ENCODE measurements around the gene NAPA. TPM values are rescaled to one million over a fixed set of nuclear protein-coding genes. Genes with fewer than 3 reads are reported as not detected.
A peak's percentile ranks its signal among the peaks of the same experiment; 100 is the strongest.

NAPA gene
- total and polyA plus RNA-seq, 10 of the 15 experiments (the other 5 are each of a cell fraction or from before 2014, with no cell fraction given) = 8.2 to 193 (median 102) TPM

- no peak for TF ChIP-seq NFYA (IDR thresholded peaks at IDR 0.05; ENCODE audit: borderline replicate concordance, low read depth, low read length)
- TF ChIP-seq NFYB (IDR thresholded peaks at IDR 0.05; ENCODE audit: insufficient read depth, low read depth, low read length) = no peak
- no peak for TF ChIP-seq RFX5 (IDR thresholded peaks at IDR 0.05; ENCODE audit: low read depth, low read length)
- TF ChIP-seq ZNF24 (IDR thresholded peaks at IDR 0.05) = no peak
- no peak for TF ChIP-seq ATF3 (IDR thresholded peaks at IDR 0.05; ENCODE audit: borderline replicate concordance, extremely low read depth, low read depth, low read length)
- no peak for TF ChIP-seq SUPT20H (IDR thresholded peaks at IDR 0.05; ENCODE audit: borderline replicate concordance, control insufficient read depth, low read depth, low read length)
- TF ChIP-seq RB1 (IDR thresholded peaks at IDR 0.05; ENCODE audit: borderline replicate concordance) = no peak
- no peak for TF ChIP-seq WRNIP1 (IDR thresholded peaks at IDR 0.05; ENCODE audit: borderline replicate concordance, low read depth, low read length)
- TF ChIP-seq SPI1 (IDR thresholded peaks at IDR 0.05; ENCODE audit: borderline replicate concordance, insufficient read depth, low read depth, low read length) = no peak
- TF ChIP-seq, protein P1, sequence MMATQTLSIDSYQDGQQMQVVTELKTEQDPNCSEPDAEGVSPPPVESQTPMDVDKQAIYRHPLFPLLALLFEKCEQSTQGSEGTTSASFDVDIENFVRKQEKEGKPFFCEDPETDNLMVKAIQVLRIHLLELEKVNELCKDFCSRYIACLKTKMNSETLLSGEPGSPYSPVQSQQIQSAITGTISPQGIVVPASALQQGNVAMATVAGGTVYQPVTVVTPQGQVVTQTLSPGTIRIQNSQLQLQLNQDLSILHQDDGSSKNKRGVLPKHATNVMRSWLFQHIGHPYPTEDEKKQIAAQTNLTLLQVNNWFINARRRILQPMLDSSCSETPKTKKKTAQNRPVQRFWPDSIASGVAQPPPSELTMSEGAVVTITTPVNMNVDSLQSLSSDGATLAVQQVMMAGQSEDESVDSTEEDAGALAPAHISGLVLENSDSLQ (IDR thresholded peaks at IDR 0.05) = no peak
Observed at GRCh38 chr19:47511681-47512080, 3.2 kb downstream of the NAPA start (continued).

- no peak overlapping the region for H3K4me3 ChIP-seq
- peaks cover 12% of the 10 kb centered on the region for H3K4me1 ChIP-seq (ENCODE audit: control insufficient read depth, insufficient read depth, low read length)
- H3K36me3 ChIP-seq (ENCODE audit: control insufficient read depth in 2 of 2, insufficient read depth in 2 of 2, low read length in 1 of 2) = peaks cover 10 to 12% of the 10 kb centered on the region in 2 experiments; a peak in 3 of 4 replicates
- in situ Hi-C loops (cut with MboI) (no loop called here), intact Hi-C loops (cut with micrococcal nuclease; ENCODE audit: unreplicated experiment) (loop anchor here (10.0 kb wide), 1 partner anchor 226 kb away; no protein-coding TSS in a partner anchor)
- no TSS peak for BruUV-seq (replicated peaks)
- H3K4me2 ChIP-seq (ENCODE audit: control insufficient read depth, insufficient read depth) = 0 out of 2 replicates have a peak overlapping the region, but pooled peaks have one; percentile 1
- ChIA-PET SMC1A (ENCODE audit: uncharacterized antibody, unreplicated experiment) (interaction anchor here (3.2 kb wide), 1 partner anchor 27 kb away, joined by 16 read pairs; the partner anchor contains the start of gene KPTN), POLR2A (interaction anchor here (0.6 to 0.8 kb wide), 2 partner anchors 23 to 29 kb away, joined by 3 to 4 read pairs; no protein-coding TSS in a partner anchor), RAD21 (ENCODE audit: unreplicated experiment) (no interaction called here), CTCF (interaction anchor here (1.2 to 2.2 kb wide), 2 partner anchors 22 to 74 kb away, joined by 3 to 7 read pairs; no protein-coding TSS in a partner anchor)
- no peaks in the 10 kb centered on the region; the same call in 1 of the 2 replicates for H4K20me1 ChIP-seq (ENCODE audit: control insufficient read depth, insufficient read depth)
- no peak for FAIRE-seq
- no peak for ATAC-seq
- 95% methylated on average over 6 of the region's 6 CpGs for WGBS (ENCODE audit: insufficient coverage, insufficient replicate concordance, low lambda C conversion rate, missing lambda C conversion rate)
- peaks cover 73% of the 10 kb centered on the region for H3K79me2 ChIP-seq (ENCODE audit: control insufficient read depth, insufficient read depth, low read length)
- H3K27ac ChIP-seq (ENCODE audit: control insufficient read depth, insufficient read depth) = no peak overlapping the region
- no peak overlapping the region for H3K9ac ChIP-seq (ENCODE audit: control insufficient read depth, insufficient read depth, low read length)
- no peak overlapping the region for H2AFZ ChIP-seq (ENCODE audit: control insufficient read depth, low read depth, low read length)
- no peaks in the 10 kb centered on the region for H3K27me3 ChIP-seq (replicated peaks in 1 of 2; ENCODE audit: control insufficient read depth in 2 of 2, insufficient read depth in 2 of 2, low read length in 1 of 2)
- no peaks in the 10 kb centered on the region for H3K9me3 ChIP-seq (replicated peaks; ENCODE audit: control insufficient read depth, insufficient read depth, low read length)
- DNase-seq (ENCODE audit: low read depth, low spot score) = no peak
- TF ChIP-seq, protein P2, sequence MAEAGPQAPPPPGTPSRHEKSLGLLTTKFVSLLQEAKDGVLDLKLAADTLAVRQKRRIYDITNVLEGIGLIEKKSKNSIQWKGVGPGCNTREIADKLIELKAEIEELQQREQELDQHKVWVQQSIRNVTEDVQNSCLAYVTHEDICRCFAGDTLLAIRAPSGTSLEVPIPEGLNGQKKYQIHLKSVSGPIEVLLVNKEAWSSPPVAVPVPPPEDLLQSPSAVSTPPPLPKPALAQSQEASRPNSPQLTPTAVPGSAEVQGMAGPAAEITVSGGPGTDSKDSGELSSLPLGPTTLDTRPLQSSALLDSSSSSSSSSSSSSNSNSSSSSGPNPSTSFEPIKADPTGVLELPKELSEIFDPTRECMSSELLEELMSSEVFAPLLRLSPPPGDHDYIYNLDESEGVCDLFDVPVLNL (IDR thresholded peaks at IDR 0.05; ENCODE audit: low read depth, low read length) = no peak
- TF ChIP-seq POU2F2 (IDR thresholded peaks at IDR 0.05; ENCODE audit: borderline replicate concordance, low read depth, low read length) = no peak
- no peak for TF ChIP-seq TCF7 (IDR thresholded peaks at IDR 0.05; ENCODE audit: borderline replicate concordance)
- TF ChIP-seq ETV6 (conservative IDR thresholded peaks at IDR 0.05 in 1 of 2, IDR thresholded peaks at IDR 0.05 in 1 of 2; ENCODE audit: borderline replicate concordance in 1 of 2, low read depth in 1 of 2) = no peak
- TF ChIP-seq, protein P3, sequence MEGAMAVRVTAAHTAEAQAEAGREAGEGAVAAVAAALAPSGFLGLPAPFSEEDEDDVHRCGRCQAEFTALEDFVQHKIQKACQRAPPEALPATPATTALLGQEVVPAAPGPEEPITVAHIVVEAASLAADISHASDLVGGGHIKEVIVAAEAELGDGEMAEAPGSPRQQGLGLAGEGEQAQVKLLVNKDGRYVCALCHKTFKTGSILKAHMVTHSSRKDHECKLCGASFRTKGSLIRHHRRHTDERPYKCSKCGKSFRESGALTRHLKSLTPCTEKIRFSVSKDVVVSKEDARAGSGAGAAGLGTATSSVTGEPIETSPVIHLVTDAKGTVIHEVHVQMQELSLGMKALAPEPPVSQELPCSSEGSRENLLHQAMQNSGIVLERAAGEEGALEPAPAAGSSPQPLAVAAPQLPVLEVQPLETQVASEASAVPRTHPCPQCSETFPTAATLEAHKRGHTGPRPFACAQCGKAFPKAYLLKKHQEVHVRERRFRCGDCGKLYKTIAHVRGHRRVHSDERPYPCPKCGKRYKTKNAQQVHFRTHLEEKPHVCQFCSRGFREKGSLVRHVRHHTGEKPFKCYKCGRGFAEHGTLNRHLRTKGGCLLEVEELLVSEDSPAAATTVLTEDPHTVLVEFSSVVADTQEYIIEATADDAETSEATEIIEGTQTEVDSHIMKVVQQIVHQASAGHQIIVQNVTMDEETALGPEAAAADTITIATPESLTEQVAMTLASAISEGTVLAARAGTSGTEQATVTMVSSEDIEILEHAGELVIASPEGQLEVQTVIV (IDR thresholded peaks at IDR 0.05; ENCODE audit: borderline replicate concordance, partially characterized antibody) = no peak
Observed at GRCh38 chr19:47511128-47511517, 3.7 kb downstream of the NAPA start.

Measured in GM12878 (cell line).